WTC11 (cell line): ENCODE data around the gene LARGE1. TPM values are rescaled to one million over a fixed set of nuclear protein-coding genes. Genes with fewer than 3 reads are reported as not detected.

ENCODE experiments used
- ATAC-seq: fragments of 200-7000 bp; cut with Tn5 transposase; 2 replicates; pipeline ENCODE4 v1.10.0; 2021; ENCODE audit warnings: mild to moderate bottlenecking, moderate library complexity
- CTCF ChIA-PET: fragments of 300-600 bp; sonication (Branson Sonifier 250); formaldehyde crosslinking; loops from one replicate; lab custom pipeline; 2021; ENCODE audit warnings: antibody characterized with exemption; lab: Charles Lee
- POLR2A ChIA-PET: fragments of 350-600 bp; sonication (Branson Sonifier 250); formaldehyde crosslinking; loops from one replicate; lab custom pipeline; 2021; ENCODE audit warnings: antibody characterized with exemption; lab: Charles Lee
- DNase-seq: peaks from one replicate; pipeline ENCODE4 v3.0.0; 2021; ENCODE audit warnings: low spot score
- H3K27ac Mint-ChIP-seq: 2 replicates; pipeline ENCODE4 v1.8.0; 2021; ENCODE audit warnings: mixed read lengths
- H3K27me3 Mint-ChIP-seq: 2 replicates; pipeline ENCODE4 v1.8.0; 2021; ENCODE audit warnings: low read depth, mild to moderate bottlenecking, moderate library complexity, mixed read lengths
- H3K36me3 Mint-ChIP-seq: 2 replicates; pipeline ENCODE4 v1.8.0; 2021; ENCODE audit warnings: mixed read lengths
- H3K4me1 Mint-ChIP-seq: 2 replicates; pipeline ENCODE4 v1.8.0; 2022; ENCODE audit warnings: mixed read lengths
- H3K4me3 Mint-ChIP-seq: 2 replicates; pipeline ENCODE4 v1.8.0; 2021; ENCODE audit warnings: mild to moderate bottlenecking, moderate library complexity, mixed read lengths
- H3K9me3 Mint-ChIP-seq: 2 replicates; pipeline ENCODE4 v1.8.0; 2021; ENCODE audit warnings: mixed read lengths
- ATF1 ChIP-seq: sonication (generic); formaldehyde crosslinking; IDR thresholded peaks from 2 replicates; pipeline ENCODE4 v1.8.1; 2023; ENCODE audit warnings: mild to moderate bottlenecking, moderate library complexity, missing genetic modification reagents
- FOXK1 ChIP-seq: sonication (generic); formaldehyde crosslinking; IDR thresholded peaks from 2 replicates; pipeline ENCODE4 v1.8.0; 2022; ENCODE audit warnings: mild to moderate bottlenecking, moderate library complexity, missing genetic modification reagents
- GRHL2 ChIP-seq: fragments of 250-450 bp; sonication (Bioruptor Pico); IDR thresholded peaks from 2 replicates; pipeline ENCODE4 v1.8.0; 2022; ENCODE audit warnings: mild to moderate bottlenecking, moderate library complexity; ENCODE audit not compliant: insufficient replicate concordance, severe bottlenecking
- IRF2 ChIP-seq: sonication (generic); formaldehyde crosslinking; IDR thresholded peaks from 2 replicates; pipeline ENCODE4 v1.8.0; 2022; ENCODE audit warnings: low read depth, missing genetic modification reagents, borderline replicate concordance
- JAZF1 ChIP-seq: fragments of 250-450 bp; sonication (Bioruptor Pico); IDR thresholded peaks from 2 replicates; pipeline ENCODE4 v1.9.0; 2021; ENCODE audit warnings: moderate library complexity, mild to moderate bottlenecking, inconsistent platforms
- MXD4 ChIP-seq: fragments of 250-450 bp; sonication (Bioruptor Pico); IDR thresholded peaks from 2 replicates; pipeline ENCODE4 v1.8.0; 2021; ENCODE audit warnings: mild to moderate bottlenecking, moderate library complexity, borderline replicate concordance
- NFYB ChIP-seq: sonication (generic); formaldehyde crosslinking; conservative IDR thresholded peaks from 2 replicates; pipeline ENCODE4 v1.8.0; 2022; ENCODE audit warnings: low read depth, missing genetic modification reagents
- OVOL2 ChIP-seq: fragments of 250-450 bp; sonication (Bioruptor Pico); IDR thresholded peaks from 2 replicates; pipeline ENCODE4 v1.9.0; 2021; ENCODE audit warnings: mild to moderate bottlenecking, borderline replicate concordance
- TCF7 ChIP-seq: sonication (generic); formaldehyde crosslinking; IDR thresholded peaks from 2 replicates; pipeline ENCODE4 v1.8.0; 2022; ENCODE audit warnings: mild to moderate bottlenecking, low read depth, missing genetic modification reagents, moderate library complexity
- ZNF317 ChIP-seq: sonication (generic); formaldehyde crosslinking; IDR thresholded peaks from 2 replicates; pipeline ENCODE4 v1.8.1; 2023; ENCODE audit warnings: low read depth, mild to moderate bottlenecking, moderate library complexity, missing genetic modification reagents, borderline replicate concordance
- total RNA-seq: library from RNA; stranded (reverse); gene quantifications from 3 replicates; pipeline ENCODE4 v1.2.3, GENCODE V29; 2021
- TF ChIP-seq, protein P1 (sequence below): sonication (generic); formaldehyde crosslinking; IDR thresholded peaks from 2 replicates; pipeline ENCODE4 v1.8.1; 2023; ENCODE audit warnings: mild to moderate bottlenecking, missing genetic modification reagents, borderline replicate concordance
- TF ChIP-seq, protein P2 (sequence below): fragments of 250-450 bp; sonication (Bioruptor Pico); IDR thresholded peaks from 2 replicates; pipeline ENCODE4 v1.8.0; 2021; ENCODE audit warnings: mild to moderate bottlenecking
- TF ChIP-seq, protein P3 (sequence below): fragments of 250-450 bp; sonication (Bioruptor Pico); IDR thresholded peaks from 2 replicates; pipeline ENCODE4 v1.9.0; 2021; ENCODE audit warnings: mild to moderate bottlenecking, borderline replicate concordance
- TF ChIP-seq, protein P4 (sequence below): sonication (generic); formaldehyde crosslinking; IDR thresholded peaks from 2 replicates; pipeline ENCODE4 v1.8.1; 2022; ENCODE audit warnings: low read depth, mild to moderate bottlenecking, moderate library complexity, missing genetic modification reagents, borderline replicate concordance
- TF ChIP-seq, protein P5 (sequence below): sonication (generic); formaldehyde crosslinking; IDR thresholded peaks from 2 replicates; pipeline ENCODE4 v1.8.1; 2023; ENCODE audit warnings: mild to moderate bottlenecking, missing genetic modification reagents, moderate library complexity

The LARGE1 gene
- total RNA-seq, 1 experiment from 2014 or later = 72.6 TPM

DNA sequence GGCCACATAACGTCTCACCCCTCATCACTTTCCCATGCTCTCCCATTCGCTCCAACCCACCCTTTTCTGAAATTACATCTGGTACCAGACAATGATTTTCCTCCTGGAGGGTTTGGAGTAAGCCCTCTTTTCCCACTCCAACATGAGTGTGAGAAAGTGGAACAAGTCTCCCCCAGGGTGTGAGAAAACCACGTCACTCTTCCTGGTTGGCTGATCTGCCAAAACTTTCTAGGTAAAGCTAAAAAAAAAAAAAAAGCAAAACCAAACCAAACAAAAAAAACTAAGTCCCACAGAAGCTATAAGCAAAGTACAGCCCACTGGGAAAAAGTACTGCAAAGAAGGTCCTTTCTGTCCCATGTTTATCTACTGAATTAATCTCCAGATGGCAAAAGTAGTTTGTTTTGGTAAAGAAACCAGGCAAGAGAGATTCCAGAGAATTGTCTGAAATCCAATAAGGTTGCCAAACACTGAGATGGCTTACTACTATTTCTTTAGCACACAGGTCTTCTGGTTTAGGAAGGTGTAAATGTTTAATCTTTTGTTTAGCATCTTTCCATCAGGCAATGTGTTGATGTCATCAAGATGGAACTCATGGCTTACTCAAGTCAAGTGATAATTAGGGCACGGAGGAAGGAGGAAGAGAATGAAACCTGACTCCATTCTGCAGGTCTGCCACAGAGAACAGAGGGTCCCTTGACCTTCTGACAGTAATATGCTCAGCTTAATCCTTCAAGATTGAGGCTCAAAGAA lies 395.6 kb downstream of the LARGE1 start (continued):
- TF ChIP-seq, protein P1, sequence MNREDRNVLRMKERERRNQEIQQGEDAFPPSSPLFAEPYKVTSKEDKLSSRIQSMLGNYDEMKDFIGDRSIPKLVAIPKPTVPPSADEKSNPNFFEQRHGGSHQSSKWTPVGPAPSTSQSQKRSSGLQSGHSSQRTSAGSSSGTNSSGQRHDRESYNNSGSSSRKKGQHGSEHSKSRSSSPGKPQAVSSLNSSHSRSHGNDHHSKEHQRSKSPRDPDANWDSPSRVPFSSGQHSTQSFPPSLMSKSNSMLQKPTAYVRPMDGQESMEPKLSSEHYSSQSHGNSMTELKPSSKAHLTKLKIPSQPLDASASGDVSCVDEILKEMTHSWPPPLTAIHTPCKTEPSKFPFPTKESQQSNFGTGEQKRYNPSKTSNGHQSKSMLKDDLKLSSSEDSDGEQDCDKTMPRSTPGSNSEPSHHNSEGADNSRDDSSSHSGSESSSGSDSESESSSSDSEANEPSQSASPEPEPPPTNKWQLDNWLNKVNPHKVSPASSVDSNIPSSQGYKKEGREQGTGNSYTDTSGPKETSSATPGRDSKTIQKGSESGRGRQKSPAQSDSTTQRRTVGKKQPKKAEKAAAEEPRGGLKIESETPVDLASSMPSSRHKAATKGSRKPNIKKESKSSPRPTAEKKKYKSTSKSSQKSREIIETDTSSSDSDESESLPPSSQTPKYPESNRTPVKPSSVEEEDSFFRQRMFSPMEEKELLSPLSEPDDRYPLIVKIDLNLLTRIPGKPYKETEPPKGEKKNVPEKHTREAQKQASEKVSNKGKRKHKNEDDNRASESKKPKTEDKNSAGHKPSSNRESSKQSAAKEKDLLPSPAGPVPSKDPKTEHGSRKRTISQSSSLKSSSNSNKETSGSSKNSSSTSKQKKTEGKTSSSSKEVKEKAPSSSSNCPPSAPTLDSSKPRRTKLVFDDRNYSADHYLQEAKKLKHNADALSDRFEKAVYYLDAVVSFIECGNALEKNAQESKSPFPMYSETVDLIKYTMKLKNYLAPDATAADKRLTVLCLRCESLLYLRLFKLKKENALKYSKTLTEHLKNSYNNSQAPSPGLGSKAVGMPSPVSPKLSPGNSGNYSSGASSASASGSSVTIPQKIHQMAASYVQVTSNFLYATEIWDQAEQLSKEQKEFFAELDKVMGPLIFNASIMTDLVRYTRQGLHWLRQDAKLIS (CRISPR knock-in tag) = no peak
- TF ChIP-seq MXD4 (CRISPR knock-in tag) = no peak
- no peak for TF ChIP-seq GRHL2 (CRISPR knock-in tag)
- TF ChIP-seq, all 79 proteins: peak for 0

DNA sequence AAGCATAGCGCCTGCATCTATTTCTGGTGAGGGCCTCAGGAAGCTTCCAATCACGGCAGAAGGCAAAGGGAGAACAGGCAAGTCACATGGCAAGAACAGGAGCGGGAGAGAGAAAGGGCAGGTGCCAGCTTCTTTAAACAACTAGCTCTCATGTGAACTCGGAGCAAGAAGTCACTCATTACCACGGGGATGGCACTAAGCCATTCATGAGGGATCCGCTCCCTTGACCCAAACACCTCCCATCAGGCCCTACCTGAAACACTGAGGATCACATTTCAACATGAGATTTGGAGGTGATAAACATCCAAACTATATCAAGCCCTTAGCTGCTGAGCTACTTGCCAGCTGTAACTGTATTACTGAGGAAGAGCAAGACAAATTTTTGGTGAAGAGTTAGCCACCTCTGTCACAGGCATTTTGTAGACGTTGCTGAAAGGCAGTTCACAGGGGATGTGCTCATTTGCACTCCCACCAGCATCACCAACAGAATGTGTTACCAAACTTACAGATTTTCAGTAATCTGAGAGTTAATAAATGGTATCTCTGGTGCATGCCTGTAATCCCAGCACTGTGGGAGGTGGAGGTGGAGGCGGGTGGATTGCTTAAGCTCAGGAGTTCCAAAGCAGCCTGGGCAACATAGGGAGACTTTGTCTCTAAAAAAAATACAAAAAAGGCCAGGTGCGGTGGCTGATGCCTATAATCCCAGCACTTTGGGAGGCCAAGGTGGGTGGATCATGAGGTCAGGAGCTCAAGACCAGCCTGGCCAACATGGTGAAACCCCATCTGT lies 398.2 kb downstream of the LARGE1 start:
- Mint-ChIP-seq H3K27me3 (no peaks in the 10 kb centered on the region), H3K36me3 (peaks cover 14% of the 10 kb centered on the region), H3K4me1 (peaks cover 23% of the 10 kb centered on the region), H3K4me3 (no peak overlapping the region), H3K27ac (no peak overlapping the region), H3K9me3 (peaks cover 10% of the 10 kb centered on the region)
- no peak for ATAC-seq
- ChIA-PET CTCF (no interaction called here), POLR2A (no interaction called here)
- no peak for DNase-seq
- no peak for TF ChIP-seq ATF1 (CRISPR knock-in tag)
- TF ChIP-seq GRHL2 (CRISPR knock-in tag) = no peak
- no peak for TF ChIP-seq TCF7 (CRISPR knock-in tag)
- TF ChIP-seq JAZF1 = no peak
- TF ChIP-seq, protein P2, sequence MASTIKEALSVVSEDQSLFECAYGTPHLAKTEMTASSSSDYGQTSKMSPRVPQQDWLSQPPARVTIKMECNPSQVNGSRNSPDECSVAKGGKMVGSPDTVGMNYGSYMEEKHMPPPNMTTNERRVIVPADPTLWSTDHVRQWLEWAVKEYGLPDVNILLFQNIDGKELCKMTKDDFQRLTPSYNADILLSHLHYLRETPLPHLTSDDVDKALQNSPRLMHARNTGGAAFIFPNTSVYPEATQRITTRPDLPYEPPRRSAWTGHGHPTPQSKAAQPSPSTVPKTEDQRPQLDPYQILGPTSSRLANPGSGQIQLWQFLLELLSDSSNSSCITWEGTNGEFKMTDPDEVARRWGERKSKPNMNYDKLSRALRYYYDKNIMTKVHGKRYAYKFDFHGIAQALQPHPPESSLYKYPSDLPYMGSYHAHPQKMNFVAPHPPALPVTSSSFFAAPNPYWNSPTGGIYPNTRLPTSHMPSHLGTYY = no peak
- TF ChIP-seq, protein P3, sequence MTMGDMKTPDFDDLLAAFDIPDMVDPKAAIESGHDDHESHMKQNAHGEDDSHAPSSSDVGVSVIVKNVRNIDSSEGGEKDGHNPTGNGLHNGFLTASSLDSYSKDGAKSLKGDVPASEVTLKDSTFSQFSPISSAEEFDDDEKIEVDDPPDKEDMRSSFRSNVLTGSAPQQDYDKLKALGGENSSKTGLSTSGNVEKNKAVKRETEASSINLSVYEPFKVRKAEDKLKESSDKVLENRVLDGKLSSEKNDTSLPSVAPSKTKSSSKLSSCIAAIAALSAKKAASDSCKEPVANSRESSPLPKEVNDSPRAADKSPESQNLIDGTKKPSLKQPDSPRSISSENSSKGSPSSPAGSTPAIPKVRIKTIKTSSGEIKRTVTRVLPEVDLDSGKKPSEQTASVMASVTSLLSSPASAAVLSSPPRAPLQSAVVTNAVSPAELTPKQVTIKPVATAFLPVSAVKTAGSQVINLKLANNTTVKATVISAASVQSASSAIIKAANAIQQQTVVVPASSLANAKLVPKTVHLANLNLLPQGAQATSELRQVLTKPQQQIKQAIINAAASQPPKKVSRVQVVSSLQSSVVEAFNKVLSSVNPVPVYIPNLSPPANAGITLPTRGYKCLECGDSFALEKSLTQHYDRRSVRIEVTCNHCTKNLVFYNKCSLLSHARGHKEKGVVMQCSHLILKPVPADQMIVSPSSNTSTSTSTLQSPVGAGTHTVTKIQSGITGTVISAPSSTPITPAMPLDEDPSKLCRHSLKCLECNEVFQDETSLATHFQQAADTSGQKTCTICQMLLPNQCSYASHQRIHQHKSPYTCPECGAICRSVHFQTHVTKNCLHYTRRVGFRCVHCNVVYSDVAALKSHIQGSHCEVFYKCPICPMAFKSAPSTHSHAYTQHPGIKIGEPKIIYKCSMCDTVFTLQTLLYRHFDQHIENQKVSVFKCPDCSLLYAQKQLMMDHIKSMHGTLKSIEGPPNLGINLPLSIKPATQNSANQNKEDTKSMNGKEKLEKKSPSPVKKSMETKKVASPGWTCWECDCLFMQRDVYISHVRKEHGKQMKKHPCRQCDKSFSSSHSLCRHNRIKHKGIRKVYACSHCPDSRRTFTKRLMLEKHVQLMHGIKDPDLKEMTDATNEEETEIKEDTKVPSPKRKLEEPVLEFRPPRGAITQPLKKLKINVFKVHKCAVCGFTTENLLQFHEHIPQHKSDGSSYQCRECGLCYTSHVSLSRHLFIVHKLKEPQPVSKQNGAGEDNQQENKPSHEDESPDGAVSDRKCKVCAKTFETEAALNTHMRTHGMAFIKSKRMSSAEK = no peak
- TF ChIP-seq NFYB = no peak
- TF ChIP-seq, protein P4, sequence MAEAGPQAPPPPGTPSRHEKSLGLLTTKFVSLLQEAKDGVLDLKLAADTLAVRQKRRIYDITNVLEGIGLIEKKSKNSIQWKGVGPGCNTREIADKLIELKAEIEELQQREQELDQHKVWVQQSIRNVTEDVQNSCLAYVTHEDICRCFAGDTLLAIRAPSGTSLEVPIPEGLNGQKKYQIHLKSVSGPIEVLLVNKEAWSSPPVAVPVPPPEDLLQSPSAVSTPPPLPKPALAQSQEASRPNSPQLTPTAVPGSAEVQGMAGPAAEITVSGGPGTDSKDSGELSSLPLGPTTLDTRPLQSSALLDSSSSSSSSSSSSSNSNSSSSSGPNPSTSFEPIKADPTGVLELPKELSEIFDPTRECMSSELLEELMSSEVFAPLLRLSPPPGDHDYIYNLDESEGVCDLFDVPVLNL (CRISPR knock-in tag) = no peak
- no peak for TF ChIP-seq OVOL2
- TF ChIP-seq, protein P5, sequence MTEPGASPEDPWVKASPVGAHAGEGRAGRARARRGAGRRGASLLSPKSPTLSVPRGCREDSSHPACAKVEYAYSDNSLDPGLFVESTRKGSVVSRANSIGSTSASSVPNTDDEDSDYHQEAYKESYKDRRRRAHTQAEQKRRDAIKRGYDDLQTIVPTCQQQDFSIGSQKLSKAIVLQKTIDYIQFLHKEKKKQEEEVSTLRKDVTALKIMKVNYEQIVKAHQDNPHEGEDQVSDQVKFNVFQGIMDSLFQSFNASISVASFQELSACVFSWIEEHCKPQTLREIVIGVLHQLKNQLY (CRISPR knock-in tag) = no peak
- TF ChIP-seq FOXK1 (CRISPR knock-in tag) = no peak
- TF ChIP-seq ZNF317 (CRISPR knock-in tag) = no peak
- TF ChIP-seq IRF2 (CRISPR knock-in tag) = no peak
